A549 (cell line): ENCODE measurements around the gene PPP1CC.

Experiments used
- POLR2A ChIP-seq: IDR thresholded peaks from 2 replicates; pipeline ENCODE4 v1.6.1; 2012; ENCODE audit warnings: mild to moderate bottlenecking, low read length
- RCOR1 ChIP-seq: fragments of 150-350 bp; IDR thresholded peaks from 2 replicates; pipeline ENCODE4 v1.6.1; 2014; ENCODE audit warnings: antibody characterized with exemption, low read length, low read depth
- TP53 ChIP-seq: fragments of 250-450 bp; sonication (Bioruptor Pico); IDR thresholded peaks from 2 replicates; pipeline ENCODE4 v1.5.0; 2021; ENCODE audit warnings: mild to moderate bottlenecking, moderate library complexity
- ZC3H11A ChIP-seq: fragments of 450-650 bp; IDR thresholded peaks from 2 replicates; pipeline ENCODE4 v1.6.1; 2014; ENCODE audit warnings: antibody characterized with exemption, mild to moderate bottlenecking
- TF ChIP-seq, protein P1 (sequence below): fragments of >200 bp; sonication (Bioruptor Twin); formaldehyde crosslinking; IDR thresholded peaks from 3 replicates; pipeline ENCODE4 v1.6.1; 2016
- TF ChIP-seq, protein P2 (sequence below): fragments of >200 bp; sonication (Bioruptor Twin); formaldehyde crosslinking; IDR thresholded peaks from 3 replicates; pipeline ENCODE4 v1.5.1; 2016
- TF ChIP-seq, protein P3 (sequence below): IDR thresholded peaks from 2 replicates; pipeline ENCODE4 v1.6.1; 2012

DNA sequence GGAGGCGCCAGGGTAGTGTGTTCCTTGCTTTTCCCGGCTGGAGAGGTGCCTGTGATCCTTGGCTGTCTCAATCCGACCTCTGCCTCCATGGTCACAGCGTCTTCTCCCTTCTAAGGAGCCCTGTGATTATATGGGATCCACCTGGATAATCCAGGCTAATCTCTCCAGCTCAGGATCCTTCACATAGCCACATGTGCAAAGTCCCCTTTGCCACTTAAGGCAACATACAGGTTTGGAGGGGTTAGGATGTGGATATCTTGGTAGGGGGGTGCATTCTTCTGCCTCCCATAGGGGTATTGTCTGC, 52.6 kb downstream of the PPP1CC start:
- no peak for TF ChIP-seq POLR2A
- TF ChIP-seq, protein P1, sequence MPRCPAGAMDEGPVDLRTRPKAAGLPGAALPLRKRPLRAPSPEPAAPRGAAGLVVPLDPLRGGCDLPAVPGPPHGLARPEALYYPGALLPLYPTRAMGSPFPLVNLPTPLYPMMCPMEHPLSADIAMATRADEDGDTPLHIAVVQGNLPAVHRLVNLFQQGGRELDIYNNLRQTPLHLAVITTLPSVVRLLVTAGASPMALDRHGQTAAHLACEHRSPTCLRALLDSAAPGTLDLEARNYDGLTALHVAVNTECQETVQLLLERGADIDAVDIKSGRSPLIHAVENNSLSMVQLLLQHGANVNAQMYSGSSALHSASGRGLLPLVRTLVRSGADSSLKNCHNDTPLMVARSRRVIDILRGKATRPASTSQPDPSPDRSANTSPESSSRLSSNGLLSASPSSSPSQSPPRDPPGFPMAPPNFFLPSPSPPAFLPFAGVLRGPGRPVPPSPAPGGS, result no peak
- TF ChIP-seq, protein P2, sequence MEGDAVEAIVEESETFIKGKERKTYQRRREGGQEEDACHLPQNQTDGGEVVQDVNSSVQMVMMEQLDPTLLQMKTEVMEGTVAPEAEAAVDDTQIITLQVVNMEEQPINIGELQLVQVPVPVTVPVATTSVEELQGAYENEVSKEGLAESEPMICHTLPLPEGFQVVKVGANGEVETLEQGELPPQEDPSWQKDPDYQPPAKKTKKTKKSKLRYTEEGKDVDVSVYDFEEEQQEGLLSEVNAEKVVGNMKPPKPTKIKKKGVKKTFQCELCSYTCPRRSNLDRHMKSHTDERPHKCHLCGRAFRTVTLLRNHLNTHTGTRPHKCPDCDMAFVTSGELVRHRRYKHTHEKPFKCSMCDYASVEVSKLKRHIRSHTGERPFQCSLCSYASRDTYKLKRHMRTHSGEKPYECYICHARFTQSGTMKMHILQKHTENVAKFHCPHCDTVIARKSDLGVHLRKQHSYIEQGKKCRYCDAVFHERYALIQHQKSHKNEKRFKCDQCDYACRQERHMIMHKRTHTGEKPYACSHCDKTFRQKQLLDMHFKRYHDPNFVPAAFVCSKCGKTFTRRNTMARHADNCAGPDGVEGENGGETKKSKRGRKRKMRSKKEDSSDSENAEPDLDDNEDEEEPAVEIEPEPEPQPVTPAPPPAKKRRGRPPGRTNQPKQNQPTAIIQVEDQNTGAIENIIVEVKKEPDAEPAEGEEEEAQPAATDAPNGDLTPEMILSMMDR, result no peak
- no peak for TF ChIP-seq RCOR1
- no peak for TF ChIP-seq TP53 (CRISPR knock-in tag)
- no peak for TF ChIP-seq ZC3H11A
- TF ChIP-seq, protein P3, sequence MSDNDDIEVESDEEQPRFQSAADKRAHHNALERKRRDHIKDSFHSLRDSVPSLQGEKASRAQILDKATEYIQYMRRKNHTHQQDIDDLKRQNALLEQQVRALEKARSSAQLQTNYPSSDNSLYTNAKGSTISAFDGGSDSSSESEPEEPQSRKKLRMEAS, result no peak
